Measurements from ENCODE around the gene RASSF10.

DNA sequence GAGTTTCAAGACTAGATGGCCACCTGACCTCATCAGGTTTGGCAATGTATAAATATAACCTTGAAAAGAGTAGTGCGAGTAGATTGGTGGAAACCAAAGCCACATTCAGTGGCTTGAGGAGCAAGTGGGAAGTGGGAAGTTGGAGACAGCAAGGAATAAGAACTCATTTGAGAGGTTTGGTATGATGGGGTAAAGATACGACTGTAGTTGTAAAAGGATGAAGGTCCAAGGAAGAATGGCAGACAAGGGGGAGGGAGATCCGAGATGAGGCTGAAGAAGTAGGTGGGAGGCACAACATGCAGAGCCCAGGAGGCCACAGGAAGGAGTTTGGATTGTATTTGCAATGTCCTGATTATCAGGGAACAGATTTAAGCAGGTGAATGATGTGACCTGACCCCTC lies 20.8 kb downstream of the RASSF10 start:
- TF ChIP-seq EZH2phosphoT487 (IDR thresholded peaks at IDR 0.05; ENCODE audit: insufficient read depth, low read depth) (no peak), EZH2 (IDR thresholded peaks at IDR 0.05; ENCODE audit: insufficient read depth, poor library complexity, severe bottlenecking) (no peak)

Data from GM23248 (cell line).